Retinal pigment epithelial cell (primary cell): ENCODE measurements around the gene MAD1L1.

ENCODE experiments used
- DNase-seq: peaks from one replicate; pipeline ENCODE4 v3.0.0-alpha.2; 2010; ENCODE audit warnings: low read depth
- H3K4me3 ChIP-seq: 2 replicates; pipeline ENCODE4 v1.5.1; 2011; ENCODE audit warnings: mild to moderate bottlenecking, low read length, control low read depth, moderate library complexity
- TF ChIP-seq, protein P1 (sequence below): conservative IDR thresholded peaks from 2 replicates; pipeline ENCODE4 v1.5.1; 2011; ENCODE audit warnings: low read depth, low read length, control low read depth, inconsistent platforms

The MAD1L1 gene

DNA sequence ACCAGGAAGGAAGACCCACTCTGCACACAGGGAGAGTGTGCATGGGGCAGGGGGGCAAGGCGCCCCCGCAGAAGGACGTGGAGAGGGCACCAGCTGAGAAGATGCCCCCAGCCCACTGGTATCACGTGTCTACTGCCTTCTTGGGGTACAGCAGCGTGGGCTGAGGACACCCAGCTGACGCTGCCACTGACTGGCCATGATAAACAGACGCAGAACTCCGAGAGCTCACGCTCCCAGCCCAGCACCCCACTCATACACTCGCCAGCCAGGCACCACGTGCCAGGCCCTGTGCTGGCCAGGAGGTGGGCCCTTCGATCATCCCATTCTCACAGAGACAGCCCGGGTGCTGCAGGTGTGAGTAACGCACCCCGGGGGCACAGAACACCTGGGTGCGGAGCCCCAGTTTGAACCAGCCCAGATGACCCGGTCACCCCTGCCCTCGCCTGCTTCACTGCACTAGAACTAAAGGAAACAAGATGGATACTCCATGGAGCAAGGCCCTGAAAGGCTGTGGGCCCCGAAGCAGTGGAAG lies 199.8 kb downstream of the MAD1L1 start:
- TF ChIP-seq, protein P1, sequence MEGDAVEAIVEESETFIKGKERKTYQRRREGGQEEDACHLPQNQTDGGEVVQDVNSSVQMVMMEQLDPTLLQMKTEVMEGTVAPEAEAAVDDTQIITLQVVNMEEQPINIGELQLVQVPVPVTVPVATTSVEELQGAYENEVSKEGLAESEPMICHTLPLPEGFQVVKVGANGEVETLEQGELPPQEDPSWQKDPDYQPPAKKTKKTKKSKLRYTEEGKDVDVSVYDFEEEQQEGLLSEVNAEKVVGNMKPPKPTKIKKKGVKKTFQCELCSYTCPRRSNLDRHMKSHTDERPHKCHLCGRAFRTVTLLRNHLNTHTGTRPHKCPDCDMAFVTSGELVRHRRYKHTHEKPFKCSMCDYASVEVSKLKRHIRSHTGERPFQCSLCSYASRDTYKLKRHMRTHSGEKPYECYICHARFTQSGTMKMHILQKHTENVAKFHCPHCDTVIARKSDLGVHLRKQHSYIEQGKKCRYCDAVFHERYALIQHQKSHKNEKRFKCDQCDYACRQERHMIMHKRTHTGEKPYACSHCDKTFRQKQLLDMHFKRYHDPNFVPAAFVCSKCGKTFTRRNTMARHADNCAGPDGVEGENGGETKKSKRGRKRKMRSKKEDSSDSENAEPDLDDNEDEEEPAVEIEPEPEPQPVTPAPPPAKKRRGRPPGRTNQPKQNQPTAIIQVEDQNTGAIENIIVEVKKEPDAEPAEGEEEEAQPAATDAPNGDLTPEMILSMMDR: no peak
- no peak overlapping the region for H3K4me3 ChIP-seq
- DNase-seq: no peak

- no peak overlapping the region for H3K4me3 ChIP-seq
- TF ChIP-seq, protein P1: no peak
- DNase-seq: no peak
These were observed 200.5 kb downstream of the MAD1L1 start for GRCh38 chr7:2032030-2032875.

DNA sequence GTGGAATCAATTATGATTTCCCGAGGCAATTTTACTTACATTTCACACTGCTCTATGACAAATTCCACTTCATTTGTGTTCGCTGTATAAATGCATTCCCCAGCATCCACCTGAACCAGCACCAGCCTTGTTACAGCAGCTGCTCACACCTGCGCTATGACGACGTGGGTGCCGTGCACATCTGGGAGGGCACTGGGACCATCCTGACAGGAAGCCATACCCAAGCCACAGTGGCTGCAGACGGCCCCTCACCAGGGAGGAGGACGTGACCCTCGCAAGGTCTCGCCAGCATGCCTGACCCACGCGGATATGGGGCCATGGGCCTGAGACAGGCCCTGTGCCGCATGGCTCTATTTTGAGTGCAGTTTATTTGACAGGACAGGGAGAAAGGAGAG lies 201.3 kb downstream of the MAD1L1 start:
- no peak for DNase-seq
- H3K4me3 ChIP-seq: no peak overlapping the region
- TF ChIP-seq, protein P1: no peak

DNA sequence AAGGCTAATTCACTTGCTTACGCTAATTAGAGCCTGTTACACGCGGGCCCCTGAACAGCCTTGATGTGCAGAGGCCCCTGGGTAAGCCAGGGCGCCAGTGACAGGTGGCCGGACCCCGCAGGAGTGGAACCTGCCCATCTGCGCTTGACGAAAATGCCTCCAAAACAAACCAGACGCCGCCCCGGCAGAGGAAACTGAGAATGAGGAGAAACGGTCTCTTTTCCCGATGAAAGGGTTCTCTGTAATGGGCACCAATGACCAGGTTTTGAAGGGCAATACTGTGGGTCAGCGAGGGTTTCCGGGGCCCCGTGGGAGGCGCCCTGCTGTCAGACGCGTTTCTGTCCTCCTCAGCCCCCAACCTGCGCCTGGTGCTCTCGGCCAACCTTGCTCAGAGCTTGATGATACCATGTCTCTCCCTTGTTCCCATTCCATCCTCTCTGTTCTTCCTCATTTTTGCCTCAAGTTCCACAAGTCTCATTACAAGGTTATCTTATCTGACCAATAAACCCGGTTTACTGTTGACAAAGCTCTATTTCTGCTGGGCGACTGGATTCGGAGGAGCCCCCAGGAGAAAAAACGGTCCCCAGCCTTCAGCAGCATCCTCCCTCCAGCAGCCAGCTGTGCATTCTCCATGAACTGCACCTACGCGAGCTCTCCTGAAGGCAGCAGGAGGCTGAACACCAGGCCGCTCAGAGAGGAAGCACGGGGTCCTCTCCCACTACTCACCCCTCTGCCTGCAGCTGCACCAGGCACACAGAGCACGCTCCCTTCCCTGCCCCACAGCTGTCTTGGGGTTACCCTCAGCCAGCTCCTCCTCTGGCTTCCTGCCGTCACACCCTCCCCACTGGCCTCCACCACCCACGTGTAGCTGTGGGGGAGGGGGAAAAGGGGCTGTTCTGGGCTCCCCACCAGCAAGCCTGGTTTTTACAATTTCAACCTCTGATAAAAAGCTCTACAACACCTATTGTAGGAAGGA lies 202.0 kb downstream of the MAD1L1 start:
- no peak for DNase-seq
- TF ChIP-seq, protein P1: no peak
- H3K4me3 ChIP-seq: no peak overlapping the region

DNA sequence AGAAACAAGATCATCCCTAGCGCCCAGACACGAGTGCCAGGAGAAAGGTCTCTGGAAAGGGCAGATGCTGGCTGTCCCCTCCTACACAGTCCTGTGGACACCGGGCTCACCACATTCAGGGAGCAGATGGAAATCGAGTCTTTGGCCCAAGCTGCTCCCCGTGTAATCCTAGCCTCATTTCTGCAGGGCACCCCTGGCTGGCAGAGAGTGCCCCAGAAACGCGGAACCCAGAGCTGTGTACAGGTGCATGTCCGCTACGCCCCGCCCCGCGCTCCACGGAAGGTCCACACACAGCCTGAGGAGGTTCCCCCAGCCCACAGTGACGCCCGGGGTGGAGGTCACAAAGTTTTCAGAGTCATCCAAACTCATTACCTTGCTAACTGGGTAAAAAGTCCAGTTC lies 202.8 kb downstream of the MAD1L1 start:
- H3K4me3 ChIP-seq: no peak overlapping the region
- DNase-seq: no peak
- TF ChIP-seq, protein P1: no peak

- no peak for DNase-seq
- TF ChIP-seq, protein P1: no peak
- no peak overlapping the region for H3K4me3 ChIP-seq
These were observed 203.4 kb downstream of the MAD1L1 start for GRCh38 chr7:2029211-2029905.
